Type B pancreatic cell (in vitro differentiated cells): Measurements from ENCODE around the gene UTF1. TPM values are rescaled to one million over a fixed set of nuclear protein-coding genes. Genes with fewer than 3 reads are reported as not detected.

Experiments used
- DNase-seq: peaks from one replicate; pipeline ENCODE4 v3.0.0; 2021; ENCODE audit warnings: mixed read lengths; ENCODE audit not compliant: unreplicated experiment; ENCODE audit errors: extremely low spot score
- H3K27ac Mint-ChIP-seq: 2 replicates; pipeline ENCODE4 v1.8.0; 2021; ENCODE audit warnings: mild to moderate bottlenecking, mixed read lengths
- H3K27me3 Mint-ChIP-seq: 2 replicates; pipeline ENCODE4 v1.8.0; 2021; ENCODE audit warnings: mixed read lengths
- H3K36me3 Mint-ChIP-seq: 2 replicates; pipeline ENCODE4 v1.8.0; 2021; ENCODE audit warnings: mixed read lengths
- H3K4me1 Mint-ChIP-seq: one replicate; pipeline ENCODE4 v1.8.0; 2021; ENCODE audit warnings: mixed read lengths; ENCODE audit not compliant: unreplicated experiment
- H3K4me3 Mint-ChIP-seq: 2 replicates; pipeline ENCODE4 v1.8.0; 2021; ENCODE audit warnings: mild to moderate bottlenecking, mixed read lengths
- H3K9me3 Mint-ChIP-seq: 2 replicates; pipeline ENCODE4 v1.8.0; 2021; ENCODE audit warnings: mixed read lengths
- CTCF ChIP-seq: fragments of 200-600 bp; sonication (generic); conservative IDR thresholded peaks from 2 replicates; pipeline ENCODE4 v1.5.0; 2021; ENCODE audit warnings: antibody characterized with exemption, mild to moderate bottlenecking
- total RNA-seq: library from RNA; stranded (reverse); gene quantifications from 2 replicates; pipeline ENCODE4 v1.2.1, GENCODE V29; 2021; ENCODE audit warnings: low replicate concordance

The UTF1 gene
- total RNA-seq, 1 donor from 2014 or later, result not detected

GRCh38 chr10:133266056-133266795 is 36.2 kb downstream of the UTF1 start:
- no peak overlapping the region for H3K4me3 Mint-ChIP-seq
- H3K4me1 Mint-ChIP-seq, result no peaks in the 10 kb centered on the region
- H3K9me3 Mint-ChIP-seq, result no peaks in the 10 kb centered on the region
- TF ChIP-seq CTCF, result no peak
- H3K27me3 Mint-ChIP-seq, result no peaks in the 10 kb centered on the region
- no peak overlapping the region for H3K27ac Mint-ChIP-seq
- no peaks in the 10 kb centered on the region for H3K36me3 Mint-ChIP-seq
- DNase-seq, result no peak

- Mint-ChIP-seq H3K36me3 (no peaks in the 10 kb centered on the region), H3K27me3 (no peaks in the 10 kb centered on the region), H3K4me3 (no peak overlapping the region), H3K9me3 (no peaks in the 10 kb centered on the region), H3K4me1 (no peaks in the 10 kb centered on the region), H3K27ac (no peak overlapping the region)
- no peak for DNase-seq
- TF ChIP-seq CTCF, result no peak
These were observed 37.3 kb downstream of the UTF1 start for GRCh38 chr10:133267293-133267692.

- Mint-ChIP-seq H3K9me3 (no peaks in the 10 kb centered on the region), H3K4me3 (no peak overlapping the region), H3K27me3 (no peaks in the 10 kb centered on the region), H3K27ac (no peak overlapping the region), H3K36me3 (no peaks in the 10 kb centered on the region), H3K4me1 (no peaks in the 10 kb centered on the region)
- no peak for DNase-seq
- no peak for TF ChIP-seq CTCF
These were observed 37.8 kb downstream of the UTF1 start for GRCh38 chr10:133267829-133268228.

GRCh38 chr10:133268532-133268931 is 38.5 kb downstream of the UTF1 start:
- TF ChIP-seq CTCF, result no peak
- Mint-ChIP-seq H3K27me3 (no peaks in the 10 kb centered on the region), H3K36me3 (no peaks in the 10 kb centered on the region), H3K27ac (no peak overlapping the region), H3K4me3 (no peak overlapping the region), H3K4me1 (no peaks in the 10 kb centered on the region), H3K9me3 (no peaks in the 10 kb centered on the region)
- no peak for DNase-seq

GRCh38 chr10:133269367-133269766 is 39.4 kb downstream of the UTF1 start:
- Mint-ChIP-seq H3K27me3 (no peaks in the 10 kb centered on the region), H3K36me3 (no peaks in the 10 kb centered on the region), H3K27ac (no peak overlapping the region), H3K9me3 (no peaks in the 10 kb centered on the region), H3K4me3 (no peak overlapping the region), H3K4me1 (no peaks in the 10 kb centered on the region)
- TF ChIP-seq CTCF, result no peak
- no peak for DNase-seq
